Epithelial cell of proximal tubule (primary cell): Measurements from ENCODE around the gene SLC35D1. TPM values are rescaled to one million over a fixed set of nuclear protein-coding genes. Genes with fewer than 3 reads are reported as not detected.
"Not testable (repeated sequence)": the region's sequence is repeated elsewhere in the genome, so short reads cannot be mapped to it uniquely, and the experiment has no call there.

Source experiments
- DNase-seq: peaks from one replicate; pipeline ENCODE4 v3.0.0-alpha.2; 2011; ENCODE audit warnings: low read depth
- H3K4me3 ChIP-seq: 2 replicates; pipeline ENCODE4 v1.5.1; 2011; ENCODE audit warnings: low read depth, mild to moderate bottlenecking, low read length
- CTCF ChIP-seq: conservative IDR thresholded peaks from 2 replicates; pipeline ENCODE4 v1.5.1; 2012; ENCODE audit warnings: low read depth, mild to moderate bottlenecking, low read length
- total RNA-seq: library from RNA; depleted of rRNA; stranded (reverse); fragments of >200 nt; gene quantifications from 2 replicates; pipeline ENCODE4 v1.2.3, GENCODE V29; 2015

SLC35D1 gene
- total RNA-seq, 1 donor from 2014 or later, result 3.6 TPM

- peak overlapping the region; percentile 29 for H3K4me3 ChIP-seq
- TF ChIP-seq CTCF, result no peak
- DNase-seq, result no peak
These were observed 72.3 kb downstream of the SLC35D1 start for GRCh38 chr1:66981679-66982078.

DNA sequence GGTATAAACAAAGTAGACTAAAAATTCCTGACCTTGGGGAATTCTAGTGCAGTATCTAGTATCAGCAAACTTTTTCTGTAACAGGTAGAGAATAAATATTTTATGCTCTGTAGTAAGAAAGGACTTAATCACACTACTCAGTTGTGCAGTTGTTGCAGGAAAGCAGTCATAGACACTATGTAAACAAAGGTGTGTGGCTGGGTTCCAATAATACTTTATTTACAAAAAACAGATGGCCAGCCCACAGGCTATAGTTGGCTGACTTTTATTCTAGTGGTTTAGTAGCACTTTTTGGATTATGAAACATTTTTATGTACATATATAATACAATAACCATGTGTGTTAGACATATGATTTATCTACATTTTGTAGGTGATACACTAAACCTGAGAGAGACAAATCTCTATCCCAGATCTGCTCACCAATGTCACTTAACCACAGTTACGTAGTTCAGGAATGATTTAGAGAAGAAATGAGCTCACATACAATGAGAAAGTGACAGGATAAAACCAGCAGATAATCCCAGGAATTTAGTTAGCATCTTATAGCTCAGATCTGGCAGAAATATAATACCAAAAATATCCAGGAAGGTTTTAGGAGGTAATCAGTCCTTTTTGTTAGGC is 73.1 kb downstream of the SLC35D1 start:
- no peak for DNase-seq
- H3K4me3 ChIP-seq, result peak overlapping the region; percentile 29
- no peak for TF ChIP-seq CTCF

GRCh38 chr1:66979621-66980020 is 74.3 kb downstream of the SLC35D1 start:
- not testable (repeated sequence) for DNase-seq, H3K4me3 ChIP-seq

GRCh38 chr1:66978201-66978600 is 75.7 kb downstream of the SLC35D1 start:
- no peak overlapping the region for H3K4me3 ChIP-seq
- no peak for TF ChIP-seq CTCF
- no peak for DNase-seq

DNA sequence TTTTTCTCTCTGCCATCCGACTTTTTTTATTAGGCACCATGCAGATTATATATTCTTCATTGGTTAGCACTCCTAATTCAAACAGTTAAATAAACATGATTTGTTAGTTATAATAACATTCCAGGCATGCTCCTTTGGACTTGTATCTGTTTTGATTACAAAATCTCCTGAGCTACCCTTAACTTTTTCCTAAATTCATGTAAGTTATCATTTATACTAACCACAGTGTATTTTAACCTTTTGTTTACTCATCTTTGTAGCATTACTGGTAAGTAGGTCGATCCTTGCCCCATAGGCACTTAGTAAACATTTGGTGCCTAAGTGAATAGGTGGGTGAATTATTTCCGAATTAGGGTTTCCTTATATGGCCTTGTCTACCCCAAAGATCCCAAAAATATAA is 85.4 kb downstream of the SLC35D1 start:
- TF ChIP-seq CTCF, result no peak
- H3K4me3 ChIP-seq, result no peak overlapping the region
- DNase-seq, result no peak

GRCh38 chr1:66966188-66966873 is 87.6 kb downstream of the SLC35D1 start:
- not testable (repeated sequence) for H3K4me3 ChIP-seq, DNase-seq

DNA sequence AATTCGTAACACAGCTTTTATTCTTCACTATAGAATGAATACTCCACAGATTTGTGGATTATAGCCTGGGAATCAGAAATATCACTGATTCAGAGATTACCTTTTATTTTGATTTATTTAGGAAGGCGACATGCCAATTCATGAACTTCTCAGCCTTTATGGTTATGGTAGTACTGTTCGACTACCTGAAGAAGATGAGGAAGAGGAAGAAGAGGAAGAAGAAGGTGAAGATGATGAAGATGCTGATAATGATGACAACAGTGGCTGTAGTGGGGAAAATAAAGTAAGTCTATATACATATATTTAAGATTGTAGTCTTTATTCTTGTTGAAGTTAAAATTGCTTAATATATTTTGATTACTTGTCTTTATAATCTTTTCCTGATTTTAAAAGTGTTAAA is 96.0 kb downstream of the SLC35D1 start:
- H3K4me3 ChIP-seq, result no peak overlapping the region
- TF ChIP-seq CTCF, result no peak
- no peak for DNase-seq

DNA sequence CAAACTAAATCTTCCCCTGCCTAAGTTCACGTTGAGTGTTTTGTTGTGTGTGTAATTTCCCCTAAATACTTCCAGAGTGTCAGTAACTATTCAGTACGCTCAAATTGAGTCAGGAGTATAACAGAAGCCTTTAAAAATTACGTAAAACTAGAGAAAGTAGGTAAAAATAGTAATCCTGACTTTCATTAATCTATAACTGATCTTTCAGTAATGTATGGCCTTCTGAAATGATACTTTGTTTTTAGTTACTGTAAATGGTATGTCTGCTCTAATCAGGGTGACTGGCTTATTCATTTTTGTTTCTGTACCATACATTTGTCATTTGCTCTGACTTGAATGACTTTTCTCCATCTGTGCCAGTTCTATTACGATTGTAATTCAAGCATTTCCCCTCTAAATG is 99.7 kb downstream of the SLC35D1 start:
- TF ChIP-seq CTCF, result no peak
- H3K4me3 ChIP-seq, result no peak overlapping the region
- no peak for DNase-seq
